ENCODE data around the gene TRPM3.

TRPM3 gene

GRCh38 chr9:70865471-70865870, 255.9 kb downstream of the TRPM3 start:
- no peaks in the 10 kb centered on the region for H3K9me3 ChIP-seq (ENCODE audit: control insufficient read depth, insufficient read depth, low read length)
- H3K4me1 ChIP-seq (ENCODE audit: insufficient read depth, low read length), result no peaks in the 10 kb centered on the region
- no peak overlapping the region for H3K9ac ChIP-seq (ENCODE audit: low read depth, low read length)
- no peaks in the 10 kb centered on the region; the same call in 1 of the 2 replicates for H3K36me3 ChIP-seq (ENCODE audit: insufficient read depth, low read length)

DNA sequence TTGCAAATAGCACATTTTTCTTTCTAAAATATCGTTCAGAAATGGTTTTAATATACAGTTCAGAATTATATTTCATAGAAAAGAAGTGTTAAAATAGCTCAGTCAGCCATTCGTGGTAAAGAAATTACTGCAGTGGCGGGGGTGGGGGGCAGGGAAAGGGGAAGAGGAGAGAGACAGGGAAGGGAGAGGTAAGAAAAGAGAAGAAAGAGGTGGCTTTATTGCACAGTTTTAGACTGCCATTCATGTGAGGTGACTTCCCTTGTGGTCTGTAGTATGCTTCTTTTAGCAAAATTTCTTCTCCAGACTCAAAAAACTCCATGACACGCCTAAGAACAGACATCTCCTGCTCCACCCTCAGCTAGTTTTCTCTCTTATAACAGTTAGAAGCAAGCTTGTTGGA, 259.6 kb downstream of the TRPM3 start:
- H3K9me3 ChIP-seq (ENCODE audit: control insufficient read depth, insufficient read depth, low read length), result no peaks in the 10 kb centered on the region
- H3K36me3 ChIP-seq (ENCODE audit: insufficient read depth, low read length), result no peaks in the 10 kb centered on the region; the same call in 1 of the 2 replicates
- H3K9ac ChIP-seq (ENCODE audit: low read depth, low read length), result no peak overlapping the region
- H3K4me1 ChIP-seq (ENCODE audit: insufficient read depth, low read length), result no peaks in the 10 kb centered on the region

DNA sequence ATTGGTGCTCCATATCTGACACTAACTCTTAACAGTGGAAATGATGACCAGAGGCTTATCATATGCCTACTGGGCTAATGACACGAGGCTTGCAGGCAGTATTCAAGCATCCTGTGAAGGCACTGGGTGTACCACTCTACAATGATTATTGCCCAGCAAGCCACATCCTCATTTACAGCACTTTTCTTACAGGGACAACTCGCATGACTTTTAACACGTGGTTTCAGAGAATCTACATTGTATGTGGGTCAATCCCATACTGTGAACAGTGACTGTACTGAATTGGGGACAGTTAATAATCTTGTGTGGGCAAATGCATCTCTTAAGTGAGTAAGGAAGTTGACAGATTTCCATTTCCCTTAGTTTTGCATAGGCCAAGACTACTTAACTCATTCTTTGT, 260.0 kb downstream of the TRPM3 start:
- Histone ChIP-seq H3K9ac (ENCODE audit: low read depth, low read length) (no peak overlapping the region), H3K4me1 (ENCODE audit: insufficient read depth, low read length) (no peaks in the 10 kb centered on the region), H3K36me3 (ENCODE audit: insufficient read depth, low read length) (no peaks in the 10 kb centered on the region; the same call in 1 of the 2 replicates), H3K9me3 (ENCODE audit: control insufficient read depth, insufficient read depth, low read length) (no peaks in the 10 kb centered on the region)

DNA sequence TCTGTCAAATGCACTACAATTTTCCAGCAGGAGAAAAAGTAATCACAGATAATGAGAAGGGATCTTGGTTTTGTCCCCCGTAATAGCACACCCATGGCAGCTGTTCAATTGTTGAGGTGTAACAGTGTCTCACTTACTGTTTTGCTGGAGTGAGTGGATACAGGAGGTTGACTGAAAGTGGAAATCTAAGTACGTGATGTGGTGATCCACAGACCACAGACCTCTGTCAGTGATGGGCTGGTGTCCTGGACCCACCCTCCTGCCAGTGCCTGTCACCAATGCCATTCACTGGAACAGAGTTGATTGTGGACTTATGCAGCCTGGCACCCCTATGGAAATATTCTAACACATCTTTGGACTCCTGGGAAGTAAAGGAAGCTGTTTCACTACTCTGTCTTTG, 261.7 kb downstream of the TRPM3 start:
- Histone ChIP-seq H3K36me3 (ENCODE audit: insufficient read depth, low read length) (no peaks in the 10 kb centered on the region; the same call in 1 of the 2 replicates), H3K9ac (ENCODE audit: low read depth, low read length) (no peak overlapping the region), H3K4me1 (ENCODE audit: insufficient read depth, low read length) (no peaks in the 10 kb centered on the region), H3K9me3 (ENCODE audit: control insufficient read depth, insufficient read depth, low read length) (no peaks in the 10 kb centered on the region)

DNA sequence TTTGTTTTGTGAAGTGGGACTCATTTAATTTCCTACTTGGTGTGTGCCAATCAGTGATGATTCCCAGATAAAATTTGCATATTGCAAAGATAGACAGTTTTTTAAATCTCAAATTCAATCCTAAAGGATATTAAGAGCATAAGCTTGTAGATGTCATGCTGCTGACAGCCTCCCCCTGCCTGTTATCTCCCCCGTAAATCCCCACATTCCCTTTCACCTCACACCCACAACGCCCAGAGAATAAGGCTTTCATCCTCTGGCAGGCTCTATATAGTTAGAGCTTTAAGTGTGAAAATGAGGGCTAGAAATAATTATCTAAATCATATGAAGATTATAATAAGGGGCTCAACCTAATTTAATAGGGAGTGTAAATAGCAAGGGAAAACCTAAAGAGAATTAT, 265.0 kb downstream of the TRPM3 start:
- H3K9ac ChIP-seq (ENCODE audit: low read depth, low read length), result no peak overlapping the region
- H3K36me3 ChIP-seq (ENCODE audit: insufficient read depth, low read length), result no peaks in the 10 kb centered on the region
- no peaks in the 10 kb centered on the region for H3K9me3 ChIP-seq (ENCODE audit: control insufficient read depth, insufficient read depth, low read length)
- H3K4me1 ChIP-seq (ENCODE audit: insufficient read depth, low read length), result no peaks in the 10 kb centered on the region

- Histone ChIP-seq H3K36me3 (ENCODE audit: insufficient read depth, low read length) (no peaks in the 10 kb centered on the region), H3K9me3 (ENCODE audit: control insufficient read depth, insufficient read depth, low read length) (no peaks in the 10 kb centered on the region), H3K4me1 (ENCODE audit: insufficient read depth, low read length) (no peaks in the 10 kb centered on the region), H3K9ac (ENCODE audit: low read depth, low read length) (no peak overlapping the region)
These were observed 268.6 kb downstream of the TRPM3 start for GRCh38 chr9:70852711-70853240.

- H3K4me1 ChIP-seq (ENCODE audit: insufficient read depth, low read length), result no peaks in the 10 kb centered on the region
- H3K36me3 ChIP-seq (ENCODE audit: insufficient read depth, low read length), result no peaks in the 10 kb centered on the region
- H3K9ac ChIP-seq (ENCODE audit: low read depth, low read length), result no peak overlapping the region
- H3K9me3 ChIP-seq (ENCODE audit: control insufficient read depth, insufficient read depth, low read length), result no peaks in the 10 kb centered on the region
These were observed 281.2 kb downstream of the TRPM3 start for GRCh38 chr9:70840266-70840665.

DNA sequence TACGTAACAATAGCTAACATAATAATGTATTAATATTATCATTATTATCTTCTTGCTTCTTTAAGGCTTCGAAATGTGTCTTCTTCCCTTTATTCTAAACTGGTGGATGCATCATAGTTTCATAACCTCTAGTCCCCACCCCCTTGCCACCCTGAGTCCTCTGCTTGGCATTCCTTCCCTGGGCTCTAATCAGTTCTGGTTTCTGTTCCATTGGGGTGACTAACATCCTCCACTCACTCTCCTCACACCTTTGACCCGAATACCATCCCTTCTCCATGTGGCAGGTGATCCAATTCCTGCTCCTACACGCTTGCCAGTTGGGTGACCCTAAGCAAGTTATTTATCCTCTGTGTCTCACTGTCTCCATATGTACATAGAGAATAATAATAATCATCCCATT, 286.1 kb downstream of the TRPM3 start:
- no peak overlapping the region for H3K9ac ChIP-seq (ENCODE audit: low read depth, low read length)
- H3K9me3 ChIP-seq (ENCODE audit: control insufficient read depth, insufficient read depth, low read length), result no peaks in the 10 kb centered on the region
- no peaks in the 10 kb centered on the region for H3K36me3 ChIP-seq (ENCODE audit: insufficient read depth, low read length)
- H3K4me1 ChIP-seq (ENCODE audit: insufficient read depth, low read length), result no peaks in the 10 kb centered on the region

DNA sequence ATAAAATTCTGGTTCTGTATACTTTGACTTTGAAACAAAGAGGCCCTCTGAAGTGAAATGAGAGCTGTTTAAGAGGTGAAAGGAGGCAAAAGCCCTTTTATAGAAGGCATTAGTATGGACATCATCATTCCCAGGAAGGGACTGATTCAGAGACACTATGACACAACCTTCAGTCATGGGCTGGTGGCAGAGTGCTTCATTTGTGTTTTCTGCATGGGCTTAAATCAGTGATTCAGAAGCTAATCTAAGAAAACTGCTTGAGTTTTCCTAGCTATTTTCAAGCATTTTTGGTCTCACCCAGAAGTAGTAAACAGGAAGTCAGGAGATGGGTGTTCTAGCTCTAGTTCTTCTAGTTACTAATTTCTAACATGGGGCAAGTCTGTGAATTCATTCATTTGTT, 288.9 kb downstream of the TRPM3 start:
- Histone ChIP-seq H3K36me3 (ENCODE audit: insufficient read depth, low read length) (no peaks in the 10 kb centered on the region), H3K9ac (ENCODE audit: low read depth, low read length) (no peak overlapping the region), H3K9me3 (ENCODE audit: control insufficient read depth, insufficient read depth, low read length) (no peaks in the 10 kb centered on the region), H3K4me1 (ENCODE audit: insufficient read depth, low read length) (no peaks in the 10 kb centered on the region)

DNA sequence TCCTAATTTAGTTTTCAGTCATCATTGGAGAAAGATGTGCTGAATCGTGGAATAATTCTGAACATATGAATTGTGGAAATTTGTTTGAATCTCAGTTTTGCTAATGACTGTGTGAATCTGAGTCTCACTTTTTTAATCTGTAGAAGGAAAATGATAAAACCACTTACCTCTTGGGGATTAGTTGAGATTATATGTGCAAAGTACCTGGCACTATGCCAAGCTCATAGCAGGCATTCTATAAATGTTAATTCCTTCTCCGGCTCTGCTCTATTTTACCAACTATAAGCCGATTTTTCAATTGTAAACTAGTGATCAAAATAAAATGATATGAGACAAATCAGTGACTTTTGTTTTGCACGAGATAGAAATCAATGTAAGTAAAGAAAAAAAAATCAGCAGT, 290.8 kb downstream of the TRPM3 start:
- Histone ChIP-seq H3K9ac (ENCODE audit: low read depth, low read length) (no peak overlapping the region), H3K4me1 (ENCODE audit: insufficient read depth, low read length) (no peaks in the 10 kb centered on the region), H3K36me3 (ENCODE audit: insufficient read depth, low read length) (no peaks in the 10 kb centered on the region), H3K9me3 (ENCODE audit: control insufficient read depth, insufficient read depth, low read length) (no peaks in the 10 kb centered on the region)

DNA sequence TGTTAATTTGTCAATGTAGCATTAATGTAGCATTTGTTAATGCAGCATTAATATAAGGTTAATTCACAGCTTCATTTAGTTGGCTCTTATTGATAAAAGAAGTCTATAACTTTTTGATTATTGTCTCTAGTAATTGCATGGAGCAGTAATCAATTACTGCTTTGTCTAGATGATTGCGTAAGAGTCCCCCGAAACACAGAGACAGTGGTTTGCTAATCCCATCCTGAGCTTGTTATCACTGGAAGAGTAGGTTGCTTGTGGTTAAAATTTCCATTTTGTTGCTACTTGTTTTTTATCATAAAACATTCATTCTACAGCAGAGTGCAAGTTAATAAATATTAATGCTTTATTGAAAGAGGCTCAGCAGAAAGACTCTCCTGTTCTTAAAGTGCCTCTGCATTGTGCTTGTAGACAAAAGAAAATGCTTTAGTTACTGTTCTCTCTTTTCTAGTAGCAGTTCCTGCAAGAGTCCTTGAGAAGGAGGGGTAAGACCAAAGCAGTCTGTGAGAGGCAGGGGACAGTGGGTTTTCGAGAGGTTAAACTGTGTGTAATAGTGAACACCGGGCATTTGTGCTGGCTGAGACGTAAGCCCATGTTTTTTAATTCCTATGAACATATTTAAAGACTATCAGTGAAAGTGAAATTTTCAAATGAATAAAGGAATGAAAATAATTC, 291.7 kb downstream of the TRPM3 start:
- no peaks in the 10 kb centered on the region for H3K36me3 ChIP-seq (ENCODE audit: insufficient read depth, low read length)
- H3K9me3 ChIP-seq (ENCODE audit: control insufficient read depth, insufficient read depth, low read length), result no peaks in the 10 kb centered on the region
- no peaks in the 10 kb centered on the region for H3K4me1 ChIP-seq (ENCODE audit: insufficient read depth, low read length)
- H3K9ac ChIP-seq (ENCODE audit: low read depth, low read length), result no peak overlapping the region

GRCh38 chr9:70826562-70826961, 294.9 kb downstream of the TRPM3 start:
- Histone ChIP-seq H3K36me3 (ENCODE audit: insufficient read depth, low read length) (no peaks in the 10 kb centered on the region), H3K9me3 (ENCODE audit: control insufficient read depth, insufficient read depth, low read length) (no peaks in the 10 kb centered on the region), H3K4me1 (ENCODE audit: insufficient read depth, low read length) (no peaks in the 10 kb centered on the region), H3K9ac (ENCODE audit: low read depth, low read length) (no peak overlapping the region)

GRCh38 chr9:70823284-70823683, 298.1 kb downstream of the TRPM3 start:
- Histone ChIP-seq H3K9me3 (ENCODE audit: control insufficient read depth, insufficient read depth, low read length) (no peaks in the 10 kb centered on the region), H3K4me1 (ENCODE audit: insufficient read depth, low read length) (no peaks in the 10 kb centered on the region)

GRCh38 chr9:70817311-70817710, 304.1 kb downstream of the TRPM3 start:
- no peak overlapping the region for H3K9ac ChIP-seq (ENCODE audit: low read depth, low read length)
- H3K9me3 ChIP-seq (ENCODE audit: control insufficient read depth, insufficient read depth, low read length), result no peaks in the 10 kb centered on the region
- peaks cover 8% of the 10 kb centered on the region; the same call in 1 of the 2 replicates for H3K4me1 ChIP-seq (ENCODE audit: insufficient read depth, low read length)
- H3K36me3 ChIP-seq (ENCODE audit: insufficient read depth, low read length), result no peaks in the 10 kb centered on the region

More at GRCh38 chr9:70823284-70823683, 298.1 kb downstream of the TRPM3 start:
- Histone ChIP-seq H3K36me3 (ENCODE audit: insufficient read depth, low read length) (no peaks in the 10 kb centered on the region), H3K9ac (ENCODE audit: low read depth, low read length) (no peak overlapping the region)

DNA sequence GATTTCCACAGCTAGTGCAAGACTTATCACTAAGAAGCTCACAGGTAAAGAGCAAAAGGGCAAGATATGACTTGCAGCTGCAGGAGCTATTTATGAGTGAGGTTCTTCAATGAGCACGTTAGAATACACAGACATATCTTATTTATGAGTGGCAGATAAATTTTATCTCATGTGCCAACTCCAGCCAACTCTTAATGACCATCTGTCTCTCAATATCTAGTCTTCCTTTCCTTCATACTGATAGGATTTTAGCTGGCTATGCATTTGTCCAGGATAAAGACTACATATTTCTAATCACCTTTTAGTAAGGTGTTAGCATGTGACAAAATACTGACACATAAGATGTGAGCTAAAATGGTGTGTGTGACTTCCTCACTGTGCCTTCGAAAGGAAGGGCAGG, 304.5 kb downstream of the TRPM3 start:
- no peaks in the 10 kb centered on the region for H3K9me3 ChIP-seq (ENCODE audit: control insufficient read depth, insufficient read depth, low read length)
- no peaks in the 10 kb centered on the region for H3K36me3 ChIP-seq (ENCODE audit: insufficient read depth, low read length)
- H3K4me1 ChIP-seq (ENCODE audit: insufficient read depth, low read length), result peaks cover 8% of the 10 kb centered on the region; the same call in 1 of the 2 replicates
- H3K9ac ChIP-seq (ENCODE audit: low read depth, low read length), result no peak overlapping the region
